Ectodermal cell (in vitro differentiated cells): ENCODE data around the gene SRP72.

Experiments used
- H3K27ac ChIP-seq: 2 replicates; pipeline ENCODE4 v1.7.0; 2013; ENCODE audit warnings: mild to moderate bottlenecking, low read depth, low read length; ENCODE audit not compliant: insufficient read depth, poor library complexity, severe bottlenecking
- H3K27me3 ChIP-seq: 2 replicates; pipeline ENCODE4 v1.7.0; 2013; ENCODE audit warnings: mild to moderate bottlenecking, low read length; ENCODE audit not compliant: insufficient read depth, control insufficient read depth, poor library complexity, severe bottlenecking
- H3K36me3 ChIP-seq: one replicate; pipeline ENCODE4 v1.7.0; 2013; ENCODE audit warnings: low read length; ENCODE audit not compliant: control insufficient read depth, insufficient read depth
- H3K4me1 ChIP-seq: one replicate; pipeline ENCODE4 v1.7.0; 2013; ENCODE audit warnings: low read length; ENCODE audit not compliant: control insufficient read depth, insufficient read depth
- H3K4me3 ChIP-seq: 2 replicates; pipeline ENCODE4 v1.7.0; 2013; ENCODE audit warnings: low read depth, low read length, control low read depth; ENCODE audit not compliant: insufficient read depth
- H3K9me3 ChIP-seq: 2 replicates; pipeline ENCODE4 v1.7.0; 2013; ENCODE audit warnings: mild to moderate bottlenecking, low read length, moderate library complexity; ENCODE audit not compliant: control insufficient read depth
- WGBS, 2 experiments: methylation state at CpG; one replicate each; pipeline ENCODE4 v1.1.7; 2013; ENCODE audit warnings: missing lambda C conversion rate in 2 of 2; 5-methylcytosine and 5-hydroxymethylcytosine counted together

Gene SRP72

GRCh38 chr4:56535915-56536314 is 68.5 kb downstream of the SRP72 start:
- no peak overlapping the region for H3K27ac ChIP-seq
- WGBS, 2 experiments, result 84 to 88% methylated on average over 7 of the region's 7 CpGs
- no peaks in the 10 kb centered on the region for H3K4me1 ChIP-seq
- no peaks in the 10 kb centered on the region for H3K9me3 ChIP-seq
- H3K4me3 ChIP-seq, result no peak overlapping the region
- H3K36me3 ChIP-seq, result no peaks in the 10 kb centered on the region
- peaks cover 31% of the 10 kb centered on the region for H3K27me3 ChIP-seq

GRCh38 chr4:56537147-56537546 is 69.7 kb downstream of the SRP72 start:
- no peak overlapping the region for H3K4me3 ChIP-seq
- peaks cover 19% of the 10 kb centered on the region for H3K27me3 ChIP-seq
- H3K4me1 ChIP-seq, result no peaks in the 10 kb centered on the region
- H3K27ac ChIP-seq, result no peak overlapping the region
- H3K9me3 ChIP-seq, result no peaks in the 10 kb centered on the region
- WGBS, 2 experiments, result 94 to 96% methylated on average over 1 of the region's 1 CpG
- no peaks in the 10 kb centered on the region for H3K36me3 ChIP-seq

- peaks cover 7% of the 10 kb centered on the region for H3K27me3 ChIP-seq
- no peaks in the 10 kb centered on the region for H3K9me3 ChIP-seq
- no peak overlapping the region for H3K4me3 ChIP-seq
- H3K27ac ChIP-seq, result no peak overlapping the region
- no peaks in the 10 kb centered on the region for H3K4me1 ChIP-seq
- H3K36me3 ChIP-seq, result no peaks in the 10 kb centered on the region
- WGBS, 2 experiments, result 97 to 98% methylated on average over 3 to 4 of the region's 4 CpGs
These were observed 73.4 kb downstream of the SRP72 start for GRCh38 chr4:56540826-56541225.

GRCh38 chr4:56544573-56545131 is 77.2 kb downstream of the SRP72 start:
- peaks cover 7% of the 10 kb centered on the region for H3K27me3 ChIP-seq
- H3K4me1 ChIP-seq, result no peaks in the 10 kb centered on the region
- 13 to 15% methylated on average over 33 of the region's 33 CpGs for WGBS, 2 experiments
- no peaks in the 10 kb centered on the region for H3K36me3 ChIP-seq
- H3K4me3 ChIP-seq, result peak overlapping the region; percentile 32
- H3K9me3 ChIP-seq, result no peaks in the 10 kb centered on the region
- H3K27ac ChIP-seq, result no peak overlapping the region

- H3K27ac ChIP-seq, result no peak overlapping the region
- H3K9me3 ChIP-seq, result no peaks in the 10 kb centered on the region
- H3K4me1 ChIP-seq, result no peaks in the 10 kb centered on the region
- no peaks in the 10 kb centered on the region for H3K36me3 ChIP-seq
- no peak overlapping the region for H3K4me3 ChIP-seq
- WGBS, 2 experiments, result 59 to 62% methylated on average over 8 of the region's 8 CpGs
- no peaks in the 10 kb centered on the region for H3K27me3 ChIP-seq
These were observed 83.2 kb downstream of the SRP72 start for GRCh38 chr4:56550642-56551041.

- Histone ChIP-seq H3K4me1 (no peaks in the 10 kb centered on the region), H3K36me3 (no peaks in the 10 kb centered on the region), H3K9me3 (no peaks in the 10 kb centered on the region), H3K4me3 (no peak overlapping the region), H3K27ac (no peak overlapping the region), H3K27me3 (no peaks in the 10 kb centered on the region)
- WGBS, 2 experiments, result 83 to 100% methylated on average over 1 to 2 of the region's 2 CpGs
These were observed 84.1 kb downstream of the SRP72 start for GRCh38 chr4:56551516-56551915.

- Histone ChIP-seq H3K27ac (no peak overlapping the region), H3K4me3 (no peak overlapping the region), H3K27me3 (no peaks in the 10 kb centered on the region), H3K36me3 (no peaks in the 10 kb centered on the region), H3K9me3 (no peaks in the 10 kb centered on the region), H3K4me1 (no peaks in the 10 kb centered on the region)
These were observed 84.9 kb downstream of the SRP72 start for GRCh38 chr4:56552273-56552672.
